Middle frontal gyrus (tissue), 1 donor: Measurements from ENCODE around the gene EXOC6B.

Experiments
- DNase-seq: peaks from one replicate; pipeline ENCODE4 v3.0.0-alpha.2; 2015; ENCODE audit warnings: low spot score; ENCODE audit errors: extremely low spot score

The EXOC6B gene

GRCh38 chr2:72744049-72744448 lies 81.8 kb downstream of the EXOC6B start:
- no peak for DNase-seq

- no peak for DNase-seq
Measured at GRCh38 chr2:72743481-72743880, 82.4 kb downstream of the EXOC6B start.

GRCh38 chr2:72738096-72738495 lies 87.7 kb downstream of the EXOC6B start:
- no peak for DNase-seq

GRCh38 chr2:72734432-72734831 lies 91.4 kb downstream of the EXOC6B start:
- DNase-seq = no peak

GRCh38 chr2:72731116-72731515 lies 94.7 kb downstream of the EXOC6B start:
- DNase-seq = no peak

- no peak for DNase-seq
Measured at GRCh38 chr2:72727356-72727755, 98.5 kb downstream of the EXOC6B start.

- DNase-seq = no peak
Measured at GRCh38 chr2:72723769-72724370, 102.0 kb downstream of the EXOC6B start.

- no peak for DNase-seq
Measured at GRCh38 chr2:72722492-72723070, 103.3 kb downstream of the EXOC6B start.

GRCh38 chr2:72719416-72719815 lies 106.4 kb downstream of the EXOC6B start:
- DNase-seq = no peak

- DNase-seq = no peak
Measured at GRCh38 chr2:72718876-72719275, 107.0 kb downstream of the EXOC6B start.

GRCh38 chr2:72716601-72717000 lies 109.2 kb downstream of the EXOC6B start:
- no peak for DNase-seq

- DNase-seq = no peak
Measured at GRCh38 chr2:72713857-72714256, 112.0 kb downstream of the EXOC6B start.

GRCh38 chr2:72712977-72713376 lies 112.9 kb downstream of the EXOC6B start:
- DNase-seq = no peak

GRCh38 chr2:72712304-72712703 lies 113.5 kb downstream of the EXOC6B start:
- no peak for DNase-seq

- DNase-seq = no peak
Measured at GRCh38 chr2:72710418-72711152, 115.2 kb downstream of the EXOC6B start.

- DNase-seq = no peak
Measured at GRCh38 chr2:72708236-72708635, 117.6 kb downstream of the EXOC6B start.

- no peak for DNase-seq
Measured at GRCh38 chr2:72698300-72698699, 127.5 kb downstream of the EXOC6B start.

- DNase-seq = no peak
Measured at GRCh38 chr2:72696559-72696958, 129.3 kb downstream of the EXOC6B start.

- DNase-seq = no peak
Measured at GRCh38 chr2:72695676-72696075, 130.2 kb downstream of the EXOC6B start.

- no peak for DNase-seq
Measured at GRCh38 chr2:72694715-72695496, 130.9 kb downstream of the EXOC6B start.

- no peak for DNase-seq
Measured at GRCh38 chr2:72689579-72690195, 136.1 kb downstream of the EXOC6B start.
